Activated naive CD4-positive, alpha-beta T cell treated with anti-CD3 and anti-CD28 coated beads for 36 hours (primary cell): ENCODE results near the gene ROGDI. TPM values are rescaled to one million over a fixed set of nuclear protein-coding genes. Genes with fewer than 3 reads are reported as not detected.

Experiments
- CTCF ChIA-PET: fragments of 350-600 bp; sonication (Branson Sonifier 250); formaldehyde crosslinking; loops from one replicate; lab custom pipeline; 2021; ENCODE audit warnings: antibody characterized with exemption; lab: Charles Lee
- DNase-seq: peaks from one replicate; pipeline ENCODE4 v3.0.0-alpha.2; 2020
- H3K27ac Mint-ChIP-seq: one replicate; pipeline ENCODE4 v1.8.0; 2021; ENCODE audit warnings: mild to moderate bottlenecking, mixed read lengths
- H3K27me3 Mint-ChIP-seq: one replicate; pipeline ENCODE4 v1.8.0; 2021; ENCODE audit warnings: low read depth, mixed read lengths
- H3K36me3 Mint-ChIP-seq: one replicate; pipeline ENCODE4 v1.8.0; 2021; ENCODE audit warnings: low read depth, mixed read lengths
- H3K4me1 Mint-ChIP-seq: one replicate; pipeline ENCODE4 v1.8.0; 2021; ENCODE audit warnings: low read depth, mixed read lengths
- H3K4me3 Mint-ChIP-seq: one replicate; pipeline ENCODE4 v1.8.0; 2021; ENCODE audit warnings: mild to moderate bottlenecking, moderate library complexity, mixed read lengths
- H3K9me3 Mint-ChIP-seq: one replicate; pipeline ENCODE4 v1.8.0; 2021; ENCODE audit warnings: mixed read lengths
- intact Hi-C: fragments of 100-400 bp; cut with micrococcal nuclease; formaldehyde crosslinking; loops from one replicate; pipeline ENCODE4 v1.15.1; 2023
- total RNA-seq, 2 experiments: library from RNA; stranded (reverse); gene quantifications; one replicate each; pipeline ENCODE4 v1.2.3, GENCODE V29; 2021

ROGDI gene
- total RNA-seq, 2 experiments from 2014 or later = 2.0 to 4.0 TPM

DNA sequence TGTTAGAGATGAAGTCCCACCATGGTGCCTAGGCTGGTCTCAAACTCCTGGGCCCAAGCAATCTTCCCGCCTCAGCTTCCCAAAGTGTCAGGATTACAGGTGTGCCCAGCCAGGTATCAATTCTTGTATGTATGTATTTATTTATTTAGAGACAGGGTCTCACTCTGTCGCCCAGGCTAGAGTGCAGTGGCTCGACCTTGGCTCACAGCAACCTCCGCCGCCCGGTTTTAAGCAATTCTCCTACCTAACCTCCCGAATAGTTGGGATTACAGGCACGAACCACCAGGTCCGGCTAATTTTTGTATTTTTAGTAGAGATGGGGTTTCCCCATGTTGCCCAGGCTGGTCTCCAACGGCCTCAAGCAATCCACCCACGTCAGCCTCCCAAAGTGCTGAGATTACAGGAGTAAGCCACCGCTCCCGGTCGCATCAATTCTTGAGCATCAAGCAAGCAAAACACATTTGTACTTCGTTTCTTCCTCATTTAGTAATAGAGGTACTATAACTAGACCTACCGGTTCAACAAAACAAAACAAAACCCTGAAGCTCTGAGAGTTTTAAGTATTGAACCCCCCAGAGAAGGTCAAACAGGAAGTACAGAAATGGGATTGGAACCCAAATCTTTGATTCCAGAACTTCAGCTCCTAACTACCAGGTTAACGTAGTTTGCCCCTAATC, 34.4 kb downstream of the ROGDI start:
- DNase-seq = peak; percentile 41
- peaks cover 3% of the 10 kb centered on the region for H3K36me3 Mint-ChIP-seq
- CTCF ChIA-PET = no interaction called here

DNA sequence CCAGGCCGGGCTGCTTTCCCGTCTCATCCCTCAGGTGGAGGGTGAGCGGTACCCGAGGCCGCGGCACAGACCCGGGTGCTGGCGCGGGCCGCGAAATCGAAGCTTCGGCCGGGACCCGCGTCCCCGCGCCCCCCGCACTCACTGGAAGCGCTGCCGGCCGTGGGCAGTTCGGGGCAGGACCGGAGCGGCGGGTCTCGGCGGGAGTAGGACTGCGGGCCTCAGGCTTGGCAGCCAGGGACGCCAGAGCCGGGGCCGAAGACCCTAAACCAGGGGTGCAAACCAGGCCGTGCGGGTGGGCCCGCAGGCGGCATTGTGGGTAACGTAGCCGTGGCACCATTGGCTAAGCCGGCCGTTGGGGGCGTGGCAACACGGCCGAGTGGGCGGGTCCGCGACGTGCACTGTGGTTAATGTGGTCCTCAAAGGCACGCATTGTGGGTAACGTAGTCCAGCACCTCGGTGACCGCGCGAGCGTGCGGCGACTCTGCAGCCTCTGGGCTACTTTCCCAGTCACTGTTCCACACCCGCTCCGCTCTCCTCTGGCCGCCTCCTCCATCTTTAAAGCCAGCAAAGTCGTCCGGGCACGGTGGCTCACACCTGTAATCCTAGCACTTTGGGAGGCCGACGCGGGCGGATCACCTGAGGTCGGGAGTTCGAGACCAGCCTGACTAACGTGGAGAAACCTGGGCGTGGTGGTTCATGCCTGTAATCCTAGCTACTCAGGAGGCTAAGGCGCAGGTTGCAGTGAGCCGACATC, 35.4 kb downstream of the ROGDI start, which contains the start of gene ZNF500:
ZNF500 (minus strand) TSS at position 288 of the 754 bp plus-strand sequence. CDS start 1,184 bp downstream, outside the sequence.
- Mint-ChIP-seq H3K4me3 (peak within 1 kb of the TSS; percentile 93), H3K36me3 (peaks cover 7% of the 10 kb centered on the region), H3K9me3 (no peaks in the 10 kb centered on the region), H3K27me3 (no peaks in the 10 kb centered on the region), H3K4me1 (peaks cover 35% of the 10 kb centered on the region), H3K27ac (peak within 1 kb of the TSS; percentile 93)
- CTCF ChIA-PET = interaction anchor here (0.6 to 1.0 kb wide), 3 partner anchors 32 to 116 kb away, joined by 3 read pairs; partner anchors contain the start of gene DNAAF8
- peak; percentile 98 for DNase-seq
- intact Hi-C loops = loop anchor here (1.0 to 5.0 kb wide), 5 partner anchors 33 to 495 kb away; partner anchors contain the start of genes ANKS3, DNAAF8, EEF2KMT and HMOX2

More for the DNA sequence above, 34.4 kb downstream of the ROGDI start:
- no peaks in the 10 kb centered on the region for H3K9me3 Mint-ChIP-seq
- peak overlapping the region; percentile 93 for H3K4me3 Mint-ChIP-seq
- no peaks in the 10 kb centered on the region for H3K27me3 Mint-ChIP-seq
- peak overlapping the region; percentile 93 for H3K27ac Mint-ChIP-seq
- H3K4me1 Mint-ChIP-seq = peaks cover 35% of the 10 kb centered on the region
- intact Hi-C loops = loop anchor here (1.0 to 5.0 kb wide), 9 partner anchors 34 to 496 kb away; partner anchors contain the start of genes ANKS3, DNAAF8, EEF2KMT and GLYR1

DNA sequence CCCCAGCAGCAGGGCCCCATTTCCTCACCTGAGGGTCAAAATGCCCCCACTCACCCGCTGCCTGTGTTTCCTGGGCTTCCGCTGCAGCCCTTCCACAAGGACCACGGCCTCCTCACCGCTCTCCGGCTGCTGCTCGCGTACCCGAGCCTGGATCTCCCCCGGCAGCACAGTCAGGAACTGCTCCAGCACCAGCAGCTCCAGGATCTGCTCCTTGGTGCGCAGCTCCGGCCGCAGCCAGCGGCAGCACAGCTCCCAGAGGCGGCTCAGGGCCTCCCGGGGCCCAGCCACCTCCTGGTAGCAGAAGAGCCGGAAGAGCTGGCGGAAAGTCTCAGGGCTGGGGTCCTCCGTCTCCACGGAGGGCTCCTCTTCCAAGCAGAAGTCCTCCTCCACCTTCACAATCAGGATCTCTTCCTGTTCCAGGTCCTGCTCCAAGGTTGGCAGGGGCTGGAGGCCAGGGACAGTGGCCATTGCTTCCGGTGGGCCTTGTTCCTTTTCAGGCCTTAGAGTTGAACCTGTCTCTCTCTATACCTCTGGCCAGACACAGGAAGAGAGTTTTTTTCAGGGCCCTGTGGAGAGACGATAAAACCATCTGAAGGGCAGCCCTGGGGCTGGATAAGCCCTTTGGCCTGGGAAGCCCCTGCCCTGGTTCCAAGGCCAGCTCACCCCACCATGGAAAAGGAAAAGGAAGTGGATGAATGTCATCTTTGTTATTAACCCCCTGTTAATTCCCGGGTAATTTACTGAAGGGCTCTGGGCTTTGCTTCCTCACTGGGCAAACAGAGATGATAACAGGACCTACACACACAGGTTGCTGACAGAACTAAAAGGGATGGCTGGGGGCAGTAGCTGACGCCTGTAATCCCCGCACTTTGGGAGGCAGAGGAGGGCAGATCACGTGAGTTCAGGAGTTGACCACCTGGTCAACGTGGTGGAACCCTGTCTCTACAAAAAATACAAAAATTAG, 36.6 kb downstream of the ROGDI start:
- Mint-ChIP-seq H3K27ac (peak overlapping the region; percentile 82), H3K36me3 (peaks cover 10% of the 10 kb centered on the region), H3K4me1 (peaks cover 35% of the 10 kb centered on the region), H3K27me3 (no peaks in the 10 kb centered on the region), H3K9me3 (no peaks in the 10 kb centered on the region), H3K4me3 (peak overlapping the region; percentile 80)
- CTCF ChIA-PET = interaction anchor here (0.7 to 1.0 kb wide), 2 partner anchors 31 to 114 kb away, joined by 3 read pairs; partner anchors contain the start of gene DNAAF8
- intact Hi-C loops = loop anchor here (5.0 kb wide), 2 partner anchors 288 to 493 kb away; partner anchors contain the start of genes HMOX2 and TFAP4
- no peak for DNase-seq

DNA sequence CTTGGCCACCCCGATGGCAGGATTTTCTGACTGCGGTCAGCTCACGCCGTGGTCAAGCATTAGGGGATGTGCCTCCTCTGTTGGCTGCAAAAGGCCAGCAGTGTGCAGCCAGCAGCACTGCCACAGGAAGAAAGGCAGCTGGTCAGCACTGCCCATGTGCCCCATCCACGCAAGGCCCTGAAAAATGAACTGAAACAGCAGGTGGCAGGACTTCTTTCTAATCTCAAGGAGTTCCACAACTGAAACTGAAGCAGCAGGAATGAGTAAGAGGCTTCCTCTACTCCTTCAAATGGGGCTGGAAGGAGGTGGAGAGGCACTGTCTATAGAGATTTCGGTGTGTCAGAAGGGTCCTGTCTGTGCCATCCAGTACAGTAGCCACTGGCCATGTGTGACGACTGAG, 38.6 kb downstream of the ROGDI start:
- Mint-ChIP-seq H3K27ac (no peak overlapping the region), H3K27me3 (no peaks in the 10 kb centered on the region), H3K9me3 (no peaks in the 10 kb centered on the region), H3K4me3 (no peak overlapping the region), H3K36me3 (peaks cover 12% of the 10 kb centered on the region), H3K4me1 (peaks cover 28% of the 10 kb centered on the region)
- CTCF ChIA-PET = no interaction called here
- intact Hi-C loops = no loop called here
- no peak for DNase-seq

DNA sequence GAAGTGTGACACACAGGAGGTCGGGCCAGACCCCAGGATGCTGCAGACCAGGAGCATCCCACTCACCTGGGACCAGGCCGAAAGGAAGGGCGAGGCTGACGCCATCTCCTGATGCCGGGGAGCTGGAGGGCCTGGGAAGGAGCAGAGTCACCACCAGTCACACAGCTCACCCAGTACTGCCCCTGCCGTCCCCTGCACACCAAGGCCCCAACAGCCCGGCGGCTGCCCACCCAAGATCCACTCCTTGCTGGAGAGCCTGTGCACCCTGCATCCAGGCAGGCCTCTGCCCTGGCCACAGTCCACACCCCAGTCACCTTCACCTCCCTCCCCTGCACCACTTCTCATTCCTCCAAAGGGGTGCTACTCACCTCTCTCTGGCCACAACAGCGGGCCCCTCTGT, 40.2 kb downstream of the ROGDI start:
- no peak overlapping the region for H3K4me3 Mint-ChIP-seq
- H3K27ac Mint-ChIP-seq = no peak overlapping the region
- CTCF ChIA-PET = interaction anchor here (0.7 kb wide), 1 partner anchor 17 kb away, joined by 3 read pairs; no protein-coding TSS in a partner anchor
- no peak for DNase-seq
- H3K9me3 Mint-ChIP-seq = no peaks in the 10 kb centered on the region
- intact Hi-C loops = no loop called here
- peaks cover 18% of the 10 kb centered on the region for H3K4me1 Mint-ChIP-seq
- no peaks in the 10 kb centered on the region for H3K27me3 Mint-ChIP-seq
- H3K36me3 Mint-ChIP-seq = peaks cover 16% of the 10 kb centered on the region

DNA sequence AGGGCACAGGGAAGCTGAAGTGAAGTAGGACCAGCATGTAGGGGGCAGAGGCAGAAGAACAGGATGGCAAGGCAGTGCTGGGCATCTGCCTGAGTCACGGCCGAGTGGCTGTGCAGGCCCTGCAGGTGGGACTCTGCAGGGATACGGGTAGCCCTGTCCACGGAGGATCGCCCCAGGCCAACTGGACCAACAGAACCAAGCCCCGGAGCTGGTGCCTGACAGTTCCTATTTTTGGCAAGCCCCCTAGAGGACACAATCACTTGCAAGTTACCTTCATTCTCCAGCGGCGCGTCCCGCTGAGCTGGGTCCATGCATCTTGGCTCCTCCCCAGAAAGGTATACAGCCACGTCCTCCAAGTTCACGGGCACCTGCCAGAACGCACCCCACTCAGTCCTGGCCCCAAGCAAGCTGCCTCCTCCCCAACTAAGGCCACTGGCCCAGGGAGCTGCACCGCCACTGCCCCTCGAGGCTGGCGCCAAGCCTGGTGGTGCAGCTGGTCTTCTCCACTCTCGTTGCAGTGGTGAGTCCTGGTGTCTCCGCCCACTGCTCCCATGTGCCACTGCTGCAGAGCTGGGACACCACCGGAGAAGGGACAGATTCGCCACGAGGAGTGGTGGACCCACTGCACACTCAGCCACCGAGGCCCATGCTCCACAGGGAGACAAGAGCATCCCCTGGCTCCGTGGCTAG, 42.1 kb downstream of the ROGDI start:
- H3K4me3 Mint-ChIP-seq = no peak overlapping the region
- H3K9me3 Mint-ChIP-seq = no peaks in the 10 kb centered on the region
- CTCF ChIA-PET = interaction anchor here (0.6 kb wide), 1 partner anchor 179 kb away, joined by 3 read pairs; no protein-coding TSS in a partner anchor
- DNase-seq = no peak
- no peaks in the 10 kb centered on the region for H3K27me3 Mint-ChIP-seq
- no peak overlapping the region for H3K27ac Mint-ChIP-seq
- peaks cover 30% of the 10 kb centered on the region for H3K36me3 Mint-ChIP-seq
- H3K4me1 Mint-ChIP-seq = peaks cover 6% of the 10 kb centered on the region
- intact Hi-C loops = no loop called here

DNA sequence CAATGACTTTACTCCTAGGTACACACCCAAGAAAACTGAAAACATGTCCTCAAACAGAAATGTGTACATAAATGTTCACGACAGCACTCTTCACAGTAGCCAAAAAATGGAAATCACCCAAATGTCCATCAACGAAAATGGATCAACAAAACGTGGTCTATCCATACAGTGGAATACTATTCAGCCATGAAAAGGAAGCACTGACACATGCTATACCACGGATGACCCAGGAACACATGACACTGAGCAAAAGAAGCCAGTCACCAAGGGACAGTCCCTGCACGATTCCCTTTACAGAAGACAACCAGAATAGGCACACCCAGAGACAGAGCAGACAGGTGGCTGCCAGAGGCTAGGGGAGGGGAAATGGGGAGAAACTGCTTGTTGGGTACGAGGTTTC, 46.7 kb downstream of the ROGDI start:
- Mint-ChIP-seq H3K36me3 (peaks cover 30% of the 10 kb centered on the region), H3K4me1 (no peaks in the 10 kb centered on the region), H3K27me3 (no peaks in the 10 kb centered on the region), H3K9me3 (no peaks in the 10 kb centered on the region), H3K27ac (no peak overlapping the region), H3K4me3 (no peak overlapping the region)
- CTCF ChIA-PET = no interaction called here
- intact Hi-C loops = no loop called here
- DNase-seq = no peak

DNA sequence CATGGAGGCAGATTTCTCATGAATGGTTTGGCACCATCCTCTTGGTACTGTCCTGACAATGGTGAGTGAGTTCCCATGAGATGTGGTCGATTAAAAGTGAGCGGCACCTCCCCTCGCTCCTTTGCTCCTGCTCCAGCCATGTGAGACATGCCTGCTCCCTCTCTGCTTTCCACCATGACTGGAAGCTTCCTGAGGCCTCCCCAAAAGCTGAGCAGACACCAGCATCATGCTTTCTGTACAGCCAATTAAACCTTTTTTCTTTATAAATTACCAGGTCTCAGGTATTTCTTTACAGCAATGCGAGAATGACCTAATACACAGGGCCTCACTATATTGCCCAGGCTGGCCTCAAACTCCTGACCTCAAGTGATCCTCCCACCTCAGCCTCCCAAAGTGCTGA, 47.6 kb downstream of the ROGDI start:
- Mint-ChIP-seq H3K27ac (no peak overlapping the region), H3K27me3 (no peaks in the 10 kb centered on the region), H3K36me3 (peaks cover 29% of the 10 kb centered on the region), H3K9me3 (no peaks in the 10 kb centered on the region), H3K4me1 (no peaks in the 10 kb centered on the region), H3K4me3 (no peak overlapping the region)
- intact Hi-C loops = no loop called here
- DNase-seq = no peak
- CTCF ChIA-PET = no interaction called here

DNA sequence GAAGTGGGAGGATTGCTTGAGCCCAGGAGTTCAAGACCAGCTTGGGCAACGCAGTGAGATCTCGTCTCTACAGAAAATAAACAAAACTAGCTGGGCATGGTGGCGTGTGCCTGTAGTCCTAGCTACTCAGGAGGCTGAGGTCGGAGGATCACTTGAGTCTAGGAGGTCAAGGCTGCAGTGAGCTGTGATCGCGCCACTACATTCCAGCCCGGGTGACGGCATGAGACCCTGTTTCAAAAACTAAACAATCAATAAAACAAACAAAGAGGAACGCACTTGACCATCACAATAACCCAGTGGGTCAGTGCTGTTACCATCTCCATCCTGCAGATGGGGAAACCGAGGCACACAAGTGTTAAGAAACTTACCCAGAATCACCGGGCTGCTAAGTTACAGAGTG, 49.2 kb downstream of the ROGDI start:
- intact Hi-C loops = no loop called here
- H3K9me3 Mint-ChIP-seq = no peaks in the 10 kb centered on the region
- no peak for DNase-seq
- peaks cover 4% of the 10 kb centered on the region for H3K4me1 Mint-ChIP-seq
- peaks cover 25% of the 10 kb centered on the region for H3K36me3 Mint-ChIP-seq
- H3K4me3 Mint-ChIP-seq = no peak overlapping the region
- no peak overlapping the region for H3K27ac Mint-ChIP-seq
- H3K27me3 Mint-ChIP-seq = no peaks in the 10 kb centered on the region
- CTCF ChIA-PET = no interaction called here

DNA sequence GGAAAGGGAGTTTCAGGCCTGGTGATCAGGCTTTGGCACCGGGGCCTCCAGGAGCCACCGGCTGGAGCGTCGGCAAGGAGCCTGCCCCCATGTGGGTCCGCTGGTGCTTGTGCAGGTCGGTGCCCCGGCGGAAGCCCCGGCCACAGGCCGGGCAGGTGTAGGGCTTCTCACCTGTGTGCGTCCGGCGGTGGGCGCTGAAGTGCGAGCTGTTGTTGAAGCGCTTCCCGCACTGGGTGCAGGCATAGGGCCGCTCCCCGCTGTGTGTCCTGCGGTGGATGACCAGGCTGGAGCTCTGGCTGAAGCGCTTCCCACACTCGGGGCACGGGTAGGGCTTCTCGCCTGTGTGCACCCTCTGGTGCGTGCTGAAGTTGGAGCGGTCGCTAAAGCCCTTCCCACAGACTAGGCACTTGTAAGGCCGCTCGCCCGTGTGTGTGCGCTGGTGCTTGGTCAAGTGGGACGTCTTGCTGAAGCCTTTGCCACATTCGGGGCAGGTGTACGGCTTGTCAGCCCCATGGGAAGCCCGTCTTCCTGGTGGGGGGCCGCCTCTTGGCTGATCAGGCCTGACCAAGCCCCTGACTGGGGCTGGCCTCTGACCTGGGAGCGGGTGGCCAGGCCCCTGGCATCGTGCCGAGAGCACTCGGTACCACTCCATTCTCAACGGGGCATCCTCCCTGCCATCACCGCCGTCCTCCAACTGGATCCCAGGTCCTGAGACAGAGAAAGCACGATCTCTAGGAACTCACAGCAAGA, 49.9 kb downstream of the ROGDI start:
- H3K4me1 Mint-ChIP-seq = peaks cover 11% of the 10 kb centered on the region
- no peak overlapping the region for H3K4me3 Mint-ChIP-seq
- H3K9me3 Mint-ChIP-seq = no peaks in the 10 kb centered on the region
- DNase-seq = no peak
- H3K36me3 Mint-ChIP-seq = peaks cover 25% of the 10 kb centered on the region
- H3K27me3 Mint-ChIP-seq = no peaks in the 10 kb centered on the region
- H3K27ac Mint-ChIP-seq = no peak overlapping the region
- intact Hi-C loops = no loop called here
- CTCF ChIA-PET = no interaction called here

DNA sequence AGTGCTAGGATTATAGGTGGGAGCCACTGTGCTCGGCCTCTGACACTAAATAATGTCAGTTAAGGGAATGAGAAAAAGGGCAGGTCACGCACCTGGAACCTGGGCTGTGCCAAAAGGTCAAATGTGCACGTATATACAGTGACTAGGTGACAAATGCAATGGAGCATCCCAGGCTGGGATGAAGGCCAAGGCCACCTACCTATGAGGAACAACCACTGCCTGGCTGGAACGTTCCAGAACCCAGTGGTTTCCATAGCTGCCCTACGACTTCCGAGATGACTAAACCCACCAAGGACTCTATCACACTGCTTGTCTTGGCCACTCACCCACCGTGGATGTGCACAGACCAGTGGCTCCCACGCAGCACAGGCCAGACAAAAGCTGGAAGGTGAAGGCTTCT, 51.5 kb downstream of the ROGDI start:
- no peak overlapping the region for H3K27ac Mint-ChIP-seq

More for the DNA sequence above, 51.5 kb downstream of the ROGDI start:
- Mint-ChIP-seq H3K27me3 (no peaks in the 10 kb centered on the region), H3K4me3 (no peak overlapping the region), H3K36me3 (peaks cover 17% of the 10 kb centered on the region), H3K4me1 (peaks cover 14% of the 10 kb centered on the region), H3K9me3 (no peaks in the 10 kb centered on the region)
- DNase-seq = no peak
- CTCF ChIA-PET = no interaction called here
- intact Hi-C loops = no loop called here
